Activated naive CD4-positive, alpha-beta T cell treated with anti-CD3 and anti-CD28 coated beads, Interleukin-2, amount 50 U/mL, for 24 hours (primary cell): Measurements from ENCODE around the gene TNNC1.

Experiments used
- H3K27ac Mint-ChIP-seq: one replicate; pipeline ENCODE4 v1.8.0; 2021; ENCODE audit warnings: mild to moderate bottlenecking, mixed read lengths
- H3K27me3 Mint-ChIP-seq: one replicate; pipeline ENCODE4 v1.8.0; 2021; ENCODE audit warnings: mixed read lengths
- H3K36me3 Mint-ChIP-seq: one replicate; pipeline ENCODE4 v1.8.0; 2021; ENCODE audit warnings: mixed read lengths
- H3K4me1 Mint-ChIP-seq: one replicate; pipeline ENCODE4 v1.8.0; 2021; ENCODE audit warnings: mixed read lengths
- H3K4me3 Mint-ChIP-seq: one replicate; pipeline ENCODE4 v1.8.0; 2021; ENCODE audit warnings: mild to moderate bottlenecking, mixed read lengths
- H3K9me3 Mint-ChIP-seq: one replicate; pipeline ENCODE4 v1.8.0; 2021; ENCODE audit warnings: mixed read lengths

TNNC1 gene

DNA sequence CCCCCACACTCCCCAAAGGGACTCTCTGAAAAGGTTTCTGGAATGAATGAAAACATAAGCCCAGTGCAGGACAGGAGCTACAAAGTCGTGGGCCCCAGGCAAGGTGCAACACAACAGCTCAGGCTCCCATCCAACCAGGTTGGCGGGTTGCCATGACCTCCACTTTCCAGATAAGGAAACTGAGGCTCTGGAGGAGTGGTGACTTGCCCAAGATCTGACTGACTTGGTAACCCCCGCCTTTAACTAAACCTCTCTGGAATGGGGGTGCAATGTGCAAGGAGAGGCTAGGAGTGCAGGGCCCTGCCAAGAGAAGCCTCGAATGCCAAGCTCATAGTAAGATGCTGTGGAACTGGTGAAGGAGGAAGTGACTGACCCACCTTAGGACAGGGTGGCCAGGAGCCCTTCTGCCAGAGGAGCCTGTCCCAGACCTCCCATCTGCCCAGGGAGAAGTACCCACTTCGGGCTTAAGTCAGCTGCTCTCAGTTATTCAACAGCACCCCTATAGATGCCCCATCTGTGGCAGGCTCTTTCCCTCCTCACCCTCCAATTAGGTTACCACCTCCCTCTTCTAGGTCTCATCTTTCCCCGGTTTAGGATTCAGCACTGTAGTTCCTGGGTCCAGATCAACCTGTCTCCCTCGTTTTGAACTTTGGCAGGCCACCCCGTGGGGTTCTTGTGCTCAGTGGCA, 553 bp upstream of the TNNC1 start:
- H3K27ac Mint-ChIP-seq, result peak overlapping the region; percentile 99
- H3K4me3 Mint-ChIP-seq, result peak overlapping the region; percentile 93

DNA sequence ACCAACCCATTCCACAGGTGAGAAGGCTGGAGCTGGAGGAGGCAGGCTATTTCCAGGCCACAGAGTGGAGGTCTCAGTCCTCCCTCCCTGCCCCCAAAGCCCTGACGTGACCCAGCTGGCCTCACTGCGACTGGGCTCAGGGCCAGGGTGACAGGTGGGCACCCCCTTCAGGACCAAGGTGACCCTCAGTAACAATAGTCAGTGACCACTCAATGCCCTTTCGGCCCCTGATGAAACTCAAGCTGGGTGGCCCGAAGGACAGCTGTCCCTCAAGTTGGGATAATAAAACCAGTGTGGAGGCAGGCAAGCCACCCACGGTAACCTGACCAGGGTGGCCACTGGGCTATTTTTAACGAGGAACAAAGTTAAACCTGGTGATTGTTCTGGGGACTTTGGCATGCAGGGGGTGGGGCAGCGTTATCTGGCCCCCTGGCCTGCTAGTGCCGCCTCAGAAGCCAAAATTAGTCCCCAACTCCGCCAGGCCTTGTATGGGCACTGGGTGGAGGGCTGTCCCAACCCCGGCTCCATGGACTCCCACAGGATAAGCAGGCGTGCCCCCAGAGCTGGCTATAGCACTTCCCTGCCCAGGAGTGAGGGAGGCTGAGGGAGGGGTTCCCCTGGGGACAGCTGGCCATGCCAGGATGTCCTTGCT, 1.1 kb downstream of the TNNC1 start:
- Mint-ChIP-seq H3K4me1 (peaks cover 36% of the 10 kb centered on the region), H3K27me3 (no peaks in the 10 kb centered on the region), H3K9me3 (no peaks in the 10 kb centered on the region), H3K4me3 (no peak overlapping the region), H3K36me3 (peaks cover 3% of the 10 kb centered on the region), H3K27ac (no peak overlapping the region)

More for the DNA sequence above, 553 bp upstream of the TNNC1 start:
- no peaks in the 10 kb centered on the region for H3K27me3 Mint-ChIP-seq
- no peaks in the 10 kb centered on the region for H3K9me3 Mint-ChIP-seq
- H3K36me3 Mint-ChIP-seq, result peaks cover 3% of the 10 kb centered on the region
- H3K4me1 Mint-ChIP-seq, result peaks cover 46% of the 10 kb centered on the region

GRCh38 chr3:52452126-52452525, 1.7 kb downstream of the TNNC1 start:
- H3K9me3 Mint-ChIP-seq, result no peaks in the 10 kb centered on the region
- no peak overlapping the region for H3K27ac Mint-ChIP-seq
- H3K27me3 Mint-ChIP-seq, result no peaks in the 10 kb centered on the region
- H3K4me3 Mint-ChIP-seq, result no peak overlapping the region
- H3K4me1 Mint-ChIP-seq, result peaks cover 32% of the 10 kb centered on the region
- peaks cover under 1% of the 10 kb centered on the region for H3K36me3 Mint-ChIP-seq

- no peaks in the 10 kb centered on the region for H3K27me3 Mint-ChIP-seq
- H3K4me3 Mint-ChIP-seq, result no peak overlapping the region
- H3K27ac Mint-ChIP-seq, result no peak overlapping the region
- H3K4me1 Mint-ChIP-seq, result peaks cover 29% of the 10 kb centered on the region
- H3K36me3 Mint-ChIP-seq, result no peaks in the 10 kb centered on the region
- H3K9me3 Mint-ChIP-seq, result no peaks in the 10 kb centered on the region
These were observed 2.4 kb downstream of the TNNC1 start for GRCh38 chr3:52451237-52452083.

GRCh38 chr3:52450489-52451236, 3.2 kb downstream of the TNNC1 start:
- no peak overlapping the region for H3K27ac Mint-ChIP-seq
- peaks cover 23% of the 10 kb centered on the region for H3K4me1 Mint-ChIP-seq
- H3K9me3 Mint-ChIP-seq, result no peaks in the 10 kb centered on the region
- H3K27me3 Mint-ChIP-seq, result no peaks in the 10 kb centered on the region
- no peak overlapping the region for H3K4me3 Mint-ChIP-seq
- H3K36me3 Mint-ChIP-seq, result no peaks in the 10 kb centered on the region

- Mint-ChIP-seq H3K9me3 (no peaks in the 10 kb centered on the region), H3K27ac (no peak overlapping the region), H3K4me1 (peaks cover 6% of the 10 kb centered on the region), H3K36me3 (no peaks in the 10 kb centered on the region), H3K27me3 (no peaks in the 10 kb centered on the region), H3K4me3 (no peak overlapping the region)
These were observed 6.1 kb downstream of the TNNC1 start for GRCh38 chr3:52447512-52448355.

- Mint-ChIP-seq H3K27ac (peak overlapping the region; percentile 46), H3K4me1 (peaks cover 6% of the 10 kb centered on the region), H3K9me3 (no peaks in the 10 kb centered on the region), H3K27me3 (no peaks in the 10 kb centered on the region), H3K4me3 (no peak overlapping the region), H3K36me3 (no peaks in the 10 kb centered on the region)
These were observed 7.0 kb downstream of the TNNC1 start for GRCh38 chr3:52446631-52447511.

- H3K27me3 Mint-ChIP-seq, result no peaks in the 10 kb centered on the region
- H3K27ac Mint-ChIP-seq, result no peak overlapping the region
- H3K4me1 Mint-ChIP-seq, result peaks cover 6% of the 10 kb centered on the region
- no peak overlapping the region for H3K4me3 Mint-ChIP-seq
- H3K9me3 Mint-ChIP-seq, result no peaks in the 10 kb centered on the region
- H3K36me3 Mint-ChIP-seq, result no peaks in the 10 kb centered on the region
These were observed 7.8 kb downstream of the TNNC1 start for GRCh38 chr3:52446042-52446441.

DNA sequence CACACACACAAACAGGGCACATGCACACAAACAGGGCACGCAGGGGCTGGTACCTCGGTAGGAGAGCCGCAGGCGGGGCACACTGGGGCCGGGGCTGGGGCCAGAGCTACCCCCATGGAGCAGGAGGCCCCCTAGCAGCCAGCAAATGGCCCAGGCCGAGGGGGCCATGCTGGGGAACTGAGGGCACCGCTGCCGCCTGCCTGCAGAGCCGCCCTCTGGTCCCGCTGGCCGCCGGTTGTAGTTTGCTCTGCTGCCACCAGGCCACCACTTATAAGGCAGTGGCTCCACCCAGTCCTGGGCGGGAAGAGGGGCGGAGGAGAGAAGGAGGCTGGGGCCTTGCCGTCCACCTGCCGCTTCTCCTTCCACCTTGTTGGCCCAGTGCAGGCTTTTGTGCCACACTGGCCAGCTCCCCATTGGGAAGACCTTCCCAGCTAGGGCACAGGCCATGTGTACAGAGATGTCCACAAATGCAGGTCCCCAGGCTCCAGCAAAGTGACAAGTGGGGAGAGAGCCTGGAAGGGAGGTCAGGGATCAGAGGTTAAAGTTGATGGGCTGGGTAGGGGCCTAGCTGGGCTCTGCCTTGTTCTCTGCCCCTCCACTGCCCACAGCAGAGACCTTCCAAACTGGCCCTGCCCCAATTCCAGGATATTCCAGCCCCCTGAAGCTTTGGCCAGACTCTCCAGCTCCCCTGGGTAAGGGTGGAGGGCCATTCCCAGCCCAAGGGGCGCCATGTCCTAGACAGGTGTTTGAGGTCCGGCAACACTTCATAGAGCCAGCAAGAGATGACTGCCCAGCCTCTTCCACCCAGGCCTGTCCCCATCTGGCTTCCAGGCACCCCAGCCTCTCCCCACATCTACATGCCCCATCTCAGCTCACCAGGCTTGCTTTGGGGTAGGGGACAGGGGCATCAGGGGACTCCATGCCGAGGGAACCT, 8.7 kb downstream of the TNNC1 start, which contains the start of gene SEMA3G:
TSS of gene SEMA3G (minus strand) at position 244 of the 934 bp plus-strand sequence. CDS start at position 168, 76 bp downstream.
- H3K4me3 Mint-ChIP-seq, result no peak within 1 kb of the TSS
- H3K9me3 Mint-ChIP-seq, result no peaks in the 10 kb centered on the region
- H3K4me1 Mint-ChIP-seq, result peaks cover 6% of the 10 kb centered on the region
- H3K27me3 Mint-ChIP-seq, result no peaks in the 10 kb centered on the region
- no peak within 1 kb of the TSS for H3K27ac Mint-ChIP-seq
- no peaks in the 10 kb centered on the region for H3K36me3 Mint-ChIP-seq

- Mint-ChIP-seq H3K36me3 (no peaks in the 10 kb centered on the region), H3K27me3 (no peaks in the 10 kb centered on the region), H3K27ac (no peak overlapping the region), H3K4me3 (no peak overlapping the region), H3K4me1 (peaks cover 6% of the 10 kb centered on the region), H3K9me3 (no peaks in the 10 kb centered on the region)
These were observed 9.8 kb downstream of the TNNC1 start for GRCh38 chr3:52443791-52444687.

DNA sequence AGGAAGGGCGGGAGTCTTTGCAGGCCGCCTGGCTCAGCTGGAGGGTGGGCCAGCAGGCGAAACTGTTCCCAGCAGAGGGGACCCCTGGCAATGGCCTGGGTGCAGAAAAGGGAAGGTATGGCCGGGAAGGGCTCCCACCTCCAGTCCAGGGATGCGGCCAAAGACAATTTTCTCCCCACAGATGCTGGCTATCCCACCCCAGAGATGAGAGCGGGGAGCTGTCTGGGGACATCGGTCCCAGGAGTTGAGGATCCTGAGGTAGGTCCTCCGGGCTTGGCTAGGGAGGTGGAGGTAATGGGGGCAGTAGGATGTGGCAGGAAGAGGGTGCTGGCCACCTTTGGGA, 10.6 kb downstream of the TNNC1 start:
- H3K27me3 Mint-ChIP-seq, result no peaks in the 10 kb centered on the region
- peaks cover 6% of the 10 kb centered on the region for H3K4me1 Mint-ChIP-seq
- no peaks in the 10 kb centered on the region for H3K9me3 Mint-ChIP-seq
- H3K27ac Mint-ChIP-seq, result no peak overlapping the region
- H3K4me3 Mint-ChIP-seq, result no peak overlapping the region
- H3K36me3 Mint-ChIP-seq, result no peaks in the 10 kb centered on the region
